ENCODE measurements around the gene VPS8. TPM values are rescaled to one million over a fixed set of nuclear protein-coding genes. Genes with fewer than 3 reads are reported as not detected.
"Not testable (repeated sequence)": the region's sequence is repeated elsewhere in the genome, so short reads cannot be mapped to it uniquely, and the experiment has no call there.

The VPS8 gene
- total RNA-seq, 1 experiment from 2014 or later: 37.6 TPM

GRCh38 chr3:184899953-184900595 is 88.1 kb downstream of the VPS8 start:
- intact Hi-C loops (cut with micrococcal nuclease): no loop called here
- POLR2A ChIA-PET: no interaction called here
- Histone ChIP-seq H3K4me2 (ENCODE audit: low read length) (no peak overlapping the region), H2AFZ (ENCODE audit: low read depth, low read length, poor library complexity, severe bottlenecking) (no peak overlapping the region), H3K27me3 (ENCODE audit: insufficient read depth, low read length) (no peaks in the 10 kb centered on the region), H3K9ac (ENCODE audit: low read length) (no peak overlapping the region), H4K20me1 (ENCODE audit: insufficient read depth) (no peaks in the 10 kb centered on the region), H3K9me2 (ENCODE audit: insufficient read depth) (no peaks in the 10 kb centered on the region), H3K9me3 (ENCODE audit: control insufficient read depth in 1 of 2, insufficient read depth in 1 of 2, low read depth in 1 of 2, low read length in 2 of 2) (no peaks in the 10 kb centered on the region), H3K36me3 (ENCODE audit: control insufficient read depth in 1 of 2, insufficient read depth in 2 of 2, low read length in 2 of 2) (no peaks in the 10 kb centered on the region), H3K4me1 (ENCODE audit: control insufficient read depth in 1 of 2, insufficient read depth in 2 of 2, low read length in 2 of 2) (no peaks in the 10 kb centered on the region), H3K79me2 (ENCODE audit: insufficient read depth, low read length) (no peaks in the 10 kb centered on the region), H3K27ac (ENCODE audit: low read depth, low read length) (no peak overlapping the region), H3K4me3 (replicated peaks in 1 of 2; ENCODE audit: low read depth in 1 of 2, low read length in 2 of 2) (no peak overlapping the region)
- CTCF ChIA-PET: no interaction called here
- DNase-seq (ENCODE audit: low read depth, low spot score): no peak
- TF ChIP-seq POLR2A (IDR thresholded peaks at IDR 0.05; ENCODE audit: borderline replicate concordance, extremely low read depth, insufficient read depth, insufficient read length) (no peak), ZFX (IDR thresholded peaks at IDR 0.05) (no peak), TCF7L2 (IDR thresholded peaks at IDR 0.05; ENCODE audit: borderline replicate concordance, extremely low read depth, insufficient read depth, insufficient read length) (no peak), EGR1 (IDR thresholded peaks at IDR 0.05; ENCODE audit: low read depth) (no peak), ATF3 (IDR thresholded peaks at IDR 0.05) (no peak), JUND (IDR thresholded peaks at IDR 0.05) (no peak), SIN3A (IDR thresholded peaks at IDR 0.05; ENCODE audit: low read depth) (no peak), REST (IDR thresholded peaks at IDR 0.05; ENCODE audit: low read depth) (no peak), RAD21 (IDR thresholded peaks at IDR 0.05; ENCODE audit: low read depth) (no peak), ZBTB33 (IDR thresholded peaks at IDR 0.05; ENCODE audit: extremely low read depth, insufficient replicate concordance, low read length) (no peak), SRF (IDR thresholded peaks at IDR 0.05; ENCODE audit: low read depth) (no peak)
- no TSS peak for BruUV-seq (replicated peaks)
- RAD21 ChIA-PET (ENCODE audit: low non-redundant PET in 1 of 2, low total read pairs in 2 of 2, uncharacterized antibody in 2 of 2, unreplicated experiment in 2 of 2): no interaction called here
- ATAC-seq: no peak

- ATAC-seq; H4K20me1 ChIP-seq (ENCODE audit: insufficient read depth); intact Hi-C loops (cut with micrococcal nuclease); H3K9me2 ChIP-seq (ENCODE audit: insufficient read depth); H3K9ac ChIP-seq (ENCODE audit: low read length); H3K9me3 ChIP-seq (ENCODE audit: control insufficient read depth in 1 of 2, insufficient read depth in 1 of 2, low read depth in 1 of 2, low read length in 2 of 2); POLR2A ChIA-PET; CTCF ChIA-PET; H3K36me3 ChIP-seq (ENCODE audit: control insufficient read depth in 1 of 2, insufficient read depth in 2 of 2, low read length in 2 of 2); H3K4me2 ChIP-seq (ENCODE audit: low read length); RAD21 ChIA-PET (ENCODE audit: low non-redundant PET in 1 of 2, low total read pairs in 2 of 2, uncharacterized antibody in 2 of 2, unreplicated experiment in 2 of 2); H3K27me3 ChIP-seq (ENCODE audit: insufficient read depth, low read length); H3K4me3 ChIP-seq (replicated peaks in 1 of 2; ENCODE audit: low read depth in 1 of 2, low read length in 2 of 2); BruUV-seq (replicated peaks); H3K27ac ChIP-seq (ENCODE audit: low read depth, low read length); DNase-seq (ENCODE audit: low read depth, low spot score); H3K4me1 ChIP-seq (ENCODE audit: control insufficient read depth in 1 of 2, insufficient read depth in 2 of 2, low read length in 2 of 2); H3K79me2 ChIP-seq (ENCODE audit: insufficient read depth, low read length); H2AFZ ChIP-seq (ENCODE audit: low read depth, low read length, poor library complexity, severe bottlenecking): not testable (repeated sequence)
Observed at GRCh38 chr3:184907031-184907430, 95.1 kb downstream of the VPS8 start.

All from HCT116 (cell line).